Measurements from ENCODE around the gene TMEM267.
"Not testable (repeated sequence)": the region's sequence is repeated elsewhere in the genome, so short reads cannot be mapped to it uniquely, and the experiment has no call there.

TMEM267 gene

GRCh38 chr5:43441575-43441974 lies 42.1 kb downstream of the TMEM267 start:
- not testable (repeated sequence) for DNase-seq

- no peak for DNase-seq
Observed at GRCh38 chr5:43437062-43437660, 46.5 kb downstream of the TMEM267 start.

GRCh38 chr5:43433382-43433781 lies 50.3 kb downstream of the TMEM267 start:
- DNase-seq: no peak

- peak; percentile 5 for DNase-seq
Observed at GRCh38 chr5:43432486-43433375, 50.9 kb downstream of the TMEM267 start.

- DNase-seq: no peak
Observed at GRCh38 chr5:43429706-43430105, 54.0 kb downstream of the TMEM267 start.

GRCh38 chr5:43429016-43429415 lies 54.6 kb downstream of the TMEM267 start:
- no peak for DNase-seq

GRCh38 chr5:43427306-43427705 lies 56.4 kb downstream of the TMEM267 start:
- no peak for DNase-seq

GRCh38 chr5:43425983-43426382 lies 57.7 kb downstream of the TMEM267 start:
- peak; percentile 35 for DNase-seq

GRCh38 chr5:43423086-43423485 lies 60.6 kb downstream of the TMEM267 start:
- not testable (repeated sequence) for DNase-seq

- no peak for DNase-seq
Observed at GRCh38 chr5:43422143-43422542, 61.5 kb downstream of the TMEM267 start.

GRCh38 chr5:43421450-43422133 lies 62.1 kb downstream of the TMEM267 start:
- DNase-seq: no peak

GRCh38 chr5:43420241-43420640 lies 63.4 kb downstream of the TMEM267 start:
- DNase-seq: no peak

- no peak for DNase-seq
Observed at GRCh38 chr5:43418561-43418960, 65.1 kb downstream of the TMEM267 start.

- DNase-seq: no peak
Observed at GRCh38 chr5:43416803-43417394, 66.8 kb downstream of the TMEM267 start.

- DNase-seq: peak; percentile 63
Observed at GRCh38 chr5:43415935-43416802, 67.5 kb downstream of the TMEM267 start.

GRCh38 chr5:43413966-43414365 lies 69.7 kb downstream of the TMEM267 start:
- no peak for DNase-seq

GRCh38 chr5:43412644-43413043 lies 71.0 kb downstream of the TMEM267 start:
- DNase-seq: no peak

- DNase-seq: no peak
Observed at GRCh38 chr5:43412156-43412555, 71.5 kb downstream of the TMEM267 start, which contains the start of gene CCL28. Gene CCL28, minus strand, starts transcription at chr5:43412391. Its CDS starts 75 bp downstream, at chr5:43412316.

GRCh38 chr5:43411495-43411894 lies 72.2 kb downstream of the TMEM267 start:
- no peak for DNase-seq

GRCh38 chr5:43410414-43410813 lies 73.3 kb downstream of the TMEM267 start:
- DNase-seq: no peak

GRCh38 chr5:43409809-43410271 lies 73.8 kb downstream of the TMEM267 start:
- DNase-seq: peak; percentile 54

- DNase-seq: not testable (repeated sequence)
Observed at GRCh38 chr5:43402524-43403066, 81.1 kb downstream of the TMEM267 start.
